GM18498 (cell line): ENCODE data around the gene DEPP1.

ENCODE experiments used
- ATAC-seq: cut with Tn5 transposase; IDR thresholded peaks from one replicate; pipeline ENCODE4 v1.9.1; 2021; ENCODE audit warnings: mild to moderate bottlenecking, moderate library complexity; ENCODE audit not compliant: unreplicated experiment

DEPP1 gene

DNA sequence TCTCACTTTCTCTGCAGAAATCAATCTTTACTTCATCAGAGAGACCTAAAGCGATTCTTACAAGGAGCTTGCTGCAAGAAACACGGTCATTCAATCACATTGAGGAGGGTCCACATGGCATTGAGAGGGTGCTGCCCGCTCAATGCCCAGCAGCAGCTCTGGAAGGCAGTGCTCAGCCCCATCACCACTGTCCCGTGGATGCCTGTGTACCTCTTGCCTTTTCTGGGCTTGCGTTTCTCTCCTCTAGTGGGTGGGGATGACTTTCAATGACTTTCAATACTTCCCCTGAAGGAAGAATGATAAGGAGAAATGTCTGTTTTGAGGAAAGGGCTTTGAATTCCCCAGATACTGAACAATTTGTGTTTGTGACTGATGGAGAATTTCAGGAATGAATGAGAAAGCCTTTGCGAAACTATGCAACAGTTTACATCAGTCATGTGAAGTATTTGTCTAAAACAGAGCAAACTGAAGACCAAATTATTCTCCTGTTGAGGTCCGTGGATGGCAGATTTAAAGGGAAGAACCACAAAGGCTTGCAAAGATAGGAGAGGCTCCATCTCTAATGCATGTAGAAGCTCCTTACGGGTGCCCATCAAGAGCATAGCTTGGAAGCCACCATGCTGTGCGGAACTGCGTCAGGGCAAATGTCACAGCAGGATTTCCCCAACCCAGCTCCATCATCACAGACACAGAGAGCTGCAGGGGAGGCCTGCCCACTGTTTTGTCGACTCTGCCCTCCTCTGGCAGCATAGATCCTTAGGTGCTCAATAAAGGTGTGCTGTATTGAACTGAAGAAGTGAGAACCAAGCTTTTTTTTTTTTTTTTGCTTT is 15.5 kb upstream of the DEPP1 start:
- ATAC-seq, result no peak

DNA sequence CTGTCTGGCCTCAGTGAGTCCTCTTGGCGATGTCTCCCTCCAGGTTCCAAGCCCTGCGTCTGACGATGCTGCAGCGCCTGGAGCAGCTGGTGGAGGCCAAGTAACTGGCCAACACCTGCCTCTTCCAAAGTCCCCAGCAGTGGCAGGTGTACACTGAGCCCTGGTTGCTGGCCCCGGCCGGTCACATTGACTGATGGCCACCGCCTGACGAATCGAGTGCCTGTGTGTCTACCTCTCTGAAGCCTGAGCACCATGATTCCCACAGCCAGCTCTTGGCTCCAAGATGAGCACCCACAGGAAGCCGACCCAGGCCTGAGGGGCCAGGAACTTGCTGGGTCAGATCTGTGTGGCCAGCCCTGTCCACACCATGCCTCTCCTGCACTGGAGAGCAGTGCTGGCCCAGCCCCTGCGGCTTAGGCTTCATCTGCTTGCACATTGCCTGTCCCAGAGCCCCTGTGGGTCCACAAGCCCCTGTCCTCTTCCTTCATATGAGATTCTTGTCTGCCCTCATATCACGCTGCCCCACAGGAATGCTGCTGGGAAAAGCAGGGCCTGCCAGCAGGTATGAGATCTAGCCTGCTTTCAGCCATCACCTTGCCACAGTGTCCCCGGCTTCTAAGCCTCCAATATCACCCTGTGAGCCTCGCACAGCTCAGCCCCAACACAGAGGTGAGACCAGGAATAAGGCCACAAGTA is 14.8 kb upstream of the DEPP1 start:
- no peak for ATAC-seq

DNA sequence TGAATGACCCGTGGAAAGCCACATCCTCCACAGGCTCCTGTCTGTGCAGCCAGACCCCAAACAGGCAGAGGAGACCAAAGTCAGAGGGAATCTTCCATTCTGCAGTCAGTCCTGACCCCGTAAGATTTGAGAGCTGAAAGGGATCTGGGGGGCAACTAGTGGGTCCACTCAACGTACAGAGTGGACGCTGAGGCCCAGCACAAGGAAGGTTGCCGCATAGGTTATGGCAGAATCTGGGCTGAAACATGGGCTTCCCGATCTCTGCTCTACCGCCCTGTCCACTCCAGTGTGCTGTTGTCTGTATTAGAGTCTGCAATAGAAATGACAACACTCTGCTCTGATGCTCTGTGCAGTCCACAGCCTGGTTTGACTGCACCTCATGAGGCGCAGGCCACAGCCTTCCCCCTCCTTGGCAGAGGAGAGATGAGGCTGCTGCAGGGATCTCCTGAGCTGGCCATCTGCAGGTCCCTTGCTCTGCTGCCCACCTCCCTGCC is 14.2 kb upstream of the DEPP1 start:
- no peak for ATAC-seq

DNA sequence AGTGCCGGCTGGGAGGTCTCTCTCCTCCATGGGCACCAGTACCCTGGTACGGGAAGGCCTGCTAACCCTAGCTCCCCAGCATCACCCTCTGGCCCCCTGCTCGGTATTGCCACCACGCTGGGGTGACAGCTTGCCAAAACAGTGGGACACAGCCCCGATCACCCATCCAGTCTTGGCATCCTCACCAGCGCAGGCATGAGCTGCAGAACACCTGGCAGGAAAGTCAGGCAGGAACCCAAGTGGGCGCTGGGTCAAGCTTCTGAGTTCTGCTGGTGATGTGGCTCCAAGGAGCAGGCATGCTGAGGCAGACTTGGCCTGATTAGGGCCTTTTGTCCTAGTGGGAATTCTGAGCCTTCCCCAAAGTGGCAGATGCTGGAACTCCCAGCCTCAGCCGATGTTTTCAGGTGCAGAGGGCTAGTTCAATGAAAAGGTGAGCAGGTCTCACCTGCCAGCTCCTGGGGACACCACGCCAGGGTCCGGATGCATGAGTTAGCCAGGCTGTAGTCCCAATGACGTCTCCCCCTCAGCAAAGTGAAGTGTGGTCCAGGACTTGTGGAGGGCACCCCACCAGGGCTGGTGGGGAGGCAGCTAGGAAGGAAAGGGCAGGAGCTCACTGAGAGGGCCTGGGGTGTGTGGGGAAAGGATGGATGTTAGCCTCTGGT is 13.6 kb upstream of the DEPP1 start:
- no peak for ATAC-seq

DNA sequence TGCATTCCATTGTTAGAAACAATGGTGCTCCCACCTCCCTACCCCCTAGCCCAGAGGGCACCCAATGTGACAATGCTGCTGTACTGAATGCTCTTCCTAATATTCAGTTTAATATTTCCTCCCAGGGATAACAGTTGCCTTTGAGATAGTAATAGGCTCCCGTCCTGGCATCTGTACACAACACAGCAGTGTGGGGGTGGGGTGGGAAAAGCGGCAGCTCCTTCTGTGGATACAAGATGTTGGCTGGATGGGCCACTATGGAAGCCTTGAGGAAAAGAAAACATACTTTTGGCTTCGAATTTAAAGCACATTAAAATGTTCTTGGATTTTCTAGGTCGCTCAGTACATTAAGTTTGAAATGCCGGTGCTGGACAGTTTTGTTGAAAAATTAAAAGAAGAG is 13.0 kb upstream of the DEPP1 start:
- no peak for ATAC-seq

DNA sequence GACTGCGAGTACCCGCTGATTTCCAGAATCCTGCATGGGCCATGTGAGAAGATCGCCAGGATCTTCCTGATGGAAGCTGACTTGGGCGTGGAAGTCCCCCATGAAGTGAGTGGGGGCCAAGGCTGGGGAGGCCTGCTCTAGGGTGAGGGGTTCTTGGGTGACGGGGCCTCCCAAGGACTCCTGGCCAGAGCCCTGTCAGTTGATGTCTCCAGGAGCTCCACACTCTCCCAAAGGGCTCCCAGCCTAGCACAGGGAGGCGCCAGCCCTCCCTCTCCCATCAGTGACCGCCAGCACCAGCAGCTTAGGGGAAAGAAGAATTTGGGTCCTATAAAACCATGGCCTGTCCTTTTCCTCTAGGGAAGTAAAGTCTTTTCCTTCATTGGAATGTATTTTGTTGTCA is 12.4 kb upstream of the DEPP1 start:
- no peak for ATAC-seq

DNA sequence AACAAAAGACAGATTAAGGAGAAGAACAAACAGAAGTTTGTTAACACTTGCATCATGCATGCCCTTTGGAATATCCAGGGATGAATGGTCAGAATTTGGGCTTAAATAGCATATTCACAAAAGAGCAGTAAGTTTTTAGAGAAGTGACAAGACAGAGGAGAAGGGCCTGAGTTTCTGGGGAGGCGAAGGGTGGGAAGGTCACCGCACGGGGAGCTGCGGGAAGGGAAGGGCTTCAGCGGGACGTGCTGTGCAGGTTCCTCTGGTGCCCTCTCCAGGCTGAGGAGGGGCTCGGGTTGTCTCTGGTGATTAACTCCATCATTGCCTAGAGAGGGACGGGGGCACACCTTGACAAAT is 11.7 kb upstream of the DEPP1 start:
- no peak for ATAC-seq

DNA sequence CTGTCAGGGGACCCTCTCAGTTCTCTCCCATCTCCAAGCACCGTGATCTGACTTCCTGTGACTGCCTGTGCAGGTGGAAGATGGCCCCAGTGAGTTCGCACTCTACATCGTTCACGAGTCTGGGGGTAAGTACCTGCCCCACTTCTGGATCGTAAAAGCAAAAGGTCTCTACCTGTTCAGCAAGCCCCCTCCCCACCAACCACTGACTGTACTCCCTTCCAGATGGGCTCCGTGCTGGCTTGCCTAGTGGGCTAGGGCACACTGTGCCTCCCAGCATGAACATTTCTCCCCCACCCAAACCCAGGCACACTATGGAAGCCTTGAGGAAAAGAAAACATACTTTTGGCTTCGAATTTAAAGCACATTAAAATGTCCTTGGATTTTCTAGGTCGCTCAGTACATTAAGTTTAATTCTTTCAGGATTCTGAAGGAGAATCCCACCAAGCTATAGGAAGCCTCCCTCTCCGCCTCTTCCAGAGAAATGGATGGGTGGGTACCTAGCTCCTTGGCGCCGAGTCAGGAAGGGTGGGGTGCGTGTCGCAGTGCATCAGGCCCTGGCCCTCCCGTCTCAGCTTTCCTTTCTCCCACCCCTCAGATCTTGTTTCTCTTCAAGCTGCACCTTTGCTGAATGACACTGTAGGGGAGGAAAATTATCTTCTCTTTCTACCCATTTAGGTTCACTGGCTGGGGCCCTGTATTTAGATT is 11.1 kb upstream of the DEPP1 start:
- no peak for ATAC-seq

DNA sequence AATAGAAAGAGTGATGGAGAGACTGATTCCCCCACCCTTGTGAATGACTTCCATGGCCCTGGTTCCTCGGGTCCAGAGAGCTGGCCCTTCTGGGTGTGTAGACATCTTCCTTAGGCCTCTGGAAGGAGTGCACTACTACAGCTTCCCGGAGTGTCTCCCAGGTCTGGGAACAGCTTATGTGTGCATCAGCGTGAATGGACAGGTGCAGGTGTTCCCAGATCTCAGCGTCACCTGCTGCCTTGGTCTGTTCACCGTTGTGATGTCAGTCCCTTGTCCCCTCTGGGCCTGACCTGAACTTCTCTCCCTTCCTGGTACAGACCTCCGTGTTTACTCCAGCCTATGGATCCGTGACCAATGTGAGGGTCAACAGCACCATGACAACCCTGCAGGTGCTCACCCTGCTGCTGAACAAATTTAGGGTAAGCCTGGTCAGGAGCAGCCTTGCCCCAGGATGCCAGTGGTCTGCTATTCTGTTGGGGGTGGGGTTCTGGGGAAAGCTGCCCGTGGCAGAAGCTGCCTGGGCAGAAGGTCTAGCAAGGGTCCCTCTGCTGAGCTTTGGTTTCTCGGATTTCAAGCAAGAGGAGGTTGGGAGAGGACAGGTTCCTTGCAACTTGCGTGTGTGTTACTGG is 10.5 kb upstream of the DEPP1 start:
- no peak for ATAC-seq

DNA sequence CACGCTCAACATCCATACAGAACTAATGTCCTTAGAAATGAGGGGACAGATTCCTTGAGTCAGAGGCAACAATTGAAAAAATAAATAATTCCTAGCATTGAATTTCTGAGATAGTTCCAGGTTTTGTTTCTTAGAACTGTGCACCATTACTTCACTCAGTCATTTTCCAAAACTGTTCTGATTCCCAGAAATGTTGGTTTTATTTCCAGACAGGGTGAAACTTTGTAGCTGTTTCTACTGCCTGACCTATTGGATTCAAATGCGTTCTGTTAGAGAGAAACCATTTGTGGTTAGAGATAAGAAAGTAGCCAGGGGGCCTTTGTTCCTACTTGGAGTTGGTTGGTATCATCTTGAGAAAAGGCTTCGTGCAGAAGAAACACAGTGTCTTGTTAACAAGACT is 8.1 kb upstream of the DEPP1 start:
- ATAC-seq, result no peak

DNA sequence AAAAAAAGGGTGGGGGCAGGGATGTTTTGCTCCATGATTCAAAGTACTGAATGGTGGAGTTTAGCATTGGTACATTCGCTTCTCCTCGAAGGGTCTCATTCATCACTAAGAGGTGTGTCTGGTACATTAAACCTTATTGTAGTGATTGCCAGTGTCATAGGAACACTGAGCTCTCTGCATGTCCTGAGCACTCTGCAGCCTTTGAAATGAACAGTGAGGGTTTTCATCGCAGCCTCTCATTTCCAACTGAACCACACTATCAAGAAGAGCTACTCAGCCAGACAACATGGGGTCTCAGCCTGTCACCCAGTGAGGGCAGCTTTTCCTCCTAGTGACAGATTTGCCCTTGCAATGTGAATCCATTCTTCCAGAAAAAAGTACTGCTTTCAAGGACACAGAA is 7.6 kb upstream of the DEPP1 start:
- ATAC-seq, result no peak

DNA sequence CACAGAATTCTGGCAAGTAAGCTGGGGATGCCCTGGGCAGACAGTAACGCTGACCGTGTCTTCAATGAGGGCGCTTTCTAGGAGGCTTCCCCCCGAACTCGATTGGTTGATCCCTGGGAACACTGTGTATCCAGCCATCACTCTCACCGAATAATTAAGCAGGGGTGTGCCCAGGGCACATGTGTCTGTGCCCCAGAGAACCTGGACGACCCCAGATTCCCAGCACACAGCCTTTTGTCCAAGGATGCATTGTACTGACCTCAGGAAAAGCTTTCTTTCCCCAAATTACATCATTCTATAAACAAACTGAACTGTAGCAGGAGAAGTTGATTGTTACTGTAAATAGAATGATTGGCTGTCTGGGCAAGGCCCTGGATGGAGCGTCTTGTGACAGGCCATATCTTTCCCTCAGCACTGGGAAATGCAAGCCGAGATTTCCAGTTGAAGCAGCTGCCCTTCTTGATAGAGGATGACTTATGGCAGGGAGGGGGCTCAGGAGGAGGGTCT is 6.6 kb upstream of the DEPP1 start:
- no peak for ATAC-seq

DNA sequence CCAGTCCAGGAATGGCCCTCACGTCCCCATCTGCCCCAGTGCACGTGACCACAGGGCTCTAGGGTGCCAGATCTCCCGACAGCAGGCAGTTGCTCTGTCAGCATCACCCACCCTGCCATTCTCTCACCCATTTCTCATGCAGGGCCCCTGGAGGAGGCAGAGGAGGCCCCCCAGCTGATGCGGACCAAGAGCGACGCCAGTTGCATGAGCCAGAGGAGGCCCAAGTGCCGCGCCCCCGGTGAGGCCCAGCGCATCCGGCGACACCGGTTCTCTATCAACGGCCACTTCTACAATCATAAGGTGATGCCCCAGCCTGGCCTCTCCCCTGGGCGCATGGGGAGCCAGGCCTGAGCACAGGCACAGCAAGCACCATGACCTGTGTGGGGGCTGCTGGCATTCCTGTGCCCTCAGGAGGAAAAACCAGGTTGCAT is 6.1 kb upstream of the DEPP1 start:
- no peak for ATAC-seq

DNA sequence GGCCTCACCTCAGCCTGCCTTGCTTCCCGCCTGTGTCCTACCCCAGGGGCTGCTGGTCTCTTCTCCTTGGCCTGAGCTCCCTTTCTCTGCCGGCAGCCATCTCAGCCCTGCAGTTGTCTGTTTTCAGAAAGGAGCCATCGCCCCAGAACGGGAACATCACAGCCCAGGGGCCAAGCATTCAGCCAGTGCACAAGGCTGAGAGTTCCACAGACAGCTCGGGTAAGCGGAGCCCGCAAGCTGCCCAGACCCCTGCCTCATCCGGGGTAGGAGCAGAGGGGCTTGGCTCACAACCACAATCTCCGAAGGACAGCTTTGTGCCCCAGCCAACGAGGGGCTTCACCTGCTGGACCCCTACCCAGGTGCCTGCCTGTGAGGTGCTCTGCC is 5.3 kb upstream of the DEPP1 start:
- no peak for ATAC-seq

DNA sequence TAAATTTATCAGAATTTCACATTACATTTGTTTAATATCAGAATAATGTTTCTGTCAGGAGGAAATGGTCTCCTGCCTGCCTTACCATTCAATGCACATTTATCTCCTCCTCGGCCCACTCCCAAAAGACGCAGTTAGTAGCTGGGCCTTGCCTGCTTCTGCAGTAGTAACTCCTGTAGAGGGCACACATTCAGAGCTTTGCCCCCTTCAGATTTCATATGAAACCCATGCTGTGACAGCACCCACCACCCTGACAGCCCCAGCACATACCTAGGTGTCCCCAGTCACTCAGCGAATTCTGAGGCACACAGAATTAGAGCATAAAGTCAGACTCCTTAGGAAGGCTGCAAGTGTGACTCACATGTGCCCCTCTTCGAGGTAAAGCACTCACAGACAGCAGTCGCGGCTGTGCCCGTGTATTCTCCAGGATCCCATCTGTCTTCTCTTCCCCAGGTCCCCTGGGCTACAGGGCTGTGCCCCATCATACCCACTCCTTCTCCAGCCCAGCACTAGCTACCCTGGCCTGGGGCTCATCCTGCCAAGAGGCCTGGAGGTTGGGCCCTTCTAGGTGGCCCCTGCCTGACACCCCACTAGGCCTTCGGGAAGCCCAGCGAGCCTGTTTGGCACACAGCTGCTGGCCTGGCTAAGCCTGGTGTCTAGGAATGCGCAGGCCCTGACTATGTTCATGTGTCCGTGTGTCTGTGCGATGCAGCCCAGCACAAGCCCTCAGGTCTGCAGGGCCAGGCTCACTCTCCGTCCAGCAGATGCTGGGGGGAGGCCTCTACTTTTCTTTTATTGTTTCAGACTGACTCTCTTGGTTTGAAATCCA is 4.7 kb upstream of the DEPP1 start:
- ATAC-seq, result no peak

DNA sequence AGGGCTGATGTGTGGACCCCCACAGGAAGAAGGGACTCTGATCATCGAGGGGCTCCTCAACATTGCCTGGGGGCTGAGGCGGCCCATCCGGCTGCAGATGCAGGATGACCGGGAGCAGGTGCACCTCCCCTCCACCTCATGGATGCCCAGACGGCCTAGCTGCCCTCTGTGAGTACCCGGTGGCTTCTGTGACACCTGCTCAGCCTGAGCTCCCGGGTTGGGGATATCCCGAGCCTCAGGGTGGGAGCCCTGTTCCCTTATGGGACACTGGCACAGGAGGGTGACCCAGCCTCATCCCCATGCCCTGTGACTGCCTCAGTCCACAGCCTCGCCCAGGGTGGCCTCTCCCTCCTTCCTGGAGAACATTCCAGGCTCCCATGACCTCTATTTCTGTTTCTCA is 3.9 kb upstream of the DEPP1 start:
- no peak for ATAC-seq

DNA sequence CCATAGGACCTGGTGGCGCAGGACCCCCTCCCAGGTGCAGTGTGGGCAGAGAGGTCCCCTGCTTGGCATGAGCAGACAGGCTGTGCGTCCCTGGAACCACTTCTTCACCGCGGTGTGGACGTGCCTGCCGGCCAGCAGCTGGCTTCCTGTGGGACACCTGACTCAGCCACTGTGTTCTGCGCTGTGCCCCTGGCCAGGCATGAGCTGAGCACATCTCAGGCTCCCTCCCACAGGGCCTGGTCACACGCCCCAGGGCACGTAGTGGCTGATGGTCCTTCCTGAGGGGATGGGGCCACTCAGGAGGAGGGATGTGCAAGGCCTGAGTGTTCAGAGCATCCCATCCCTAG is 3.5 kb upstream of the DEPP1 start:
- no peak for ATAC-seq

DNA sequence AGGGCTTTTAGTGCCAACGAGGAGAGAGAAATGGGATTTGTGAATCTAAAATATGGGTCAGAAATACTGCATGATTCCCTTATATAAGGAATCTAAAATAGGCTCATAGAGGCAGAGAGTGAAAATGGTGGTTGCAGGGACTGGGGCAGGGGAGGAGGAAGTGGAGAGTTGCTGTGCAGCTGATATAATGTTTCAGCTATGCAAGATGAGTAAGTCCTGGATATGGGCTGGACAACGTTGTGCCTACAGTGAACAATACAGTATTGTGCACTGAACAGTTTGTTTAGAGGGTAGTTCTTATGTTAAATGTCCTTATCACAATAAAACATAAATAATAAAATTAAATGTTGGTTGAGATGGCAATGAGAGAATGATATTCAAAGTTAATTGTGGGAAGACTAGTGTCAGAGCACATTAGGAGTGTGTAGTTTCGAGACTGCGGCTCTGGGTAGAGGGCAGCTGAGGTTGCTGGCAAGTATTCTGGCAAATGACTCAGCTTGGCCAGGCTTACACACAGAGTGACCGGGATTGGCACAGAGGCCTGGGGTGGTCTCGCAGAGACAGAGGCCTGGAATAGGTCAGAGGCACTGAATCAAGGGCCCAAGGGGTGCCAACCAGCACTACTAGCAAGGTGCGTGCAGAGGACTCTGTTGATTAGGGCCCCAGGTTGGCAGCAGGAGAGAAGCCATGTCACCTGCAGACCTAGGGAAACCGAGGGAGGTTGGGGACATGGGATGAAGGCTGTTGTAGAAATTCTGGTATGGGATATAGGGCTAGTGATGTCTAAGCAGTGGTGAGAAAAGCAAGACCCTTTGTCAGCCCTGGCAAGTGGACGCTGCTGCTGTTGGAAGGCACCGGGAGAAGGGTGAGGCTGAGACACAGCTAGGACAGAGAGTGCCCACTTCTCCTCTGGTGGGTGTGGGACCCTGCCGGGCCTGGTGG is 2.8 kb upstream of the DEPP1 start:
- peak; percentile 55 for ATAC-seq
